ENCODE results near the gene OR10AD1. TPM values are rescaled to one million over a fixed set of nuclear protein-coding genes. Genes with fewer than 3 reads are reported as not detected.

The OR10AD1 gene
- total and polyA plus RNA-seq, 10 of the 15 experiments (the other 5 are each of a cell fraction or from before 2014, with no cell fraction given), result 0.04 to 0.12 TPM; not detected in 8

- no peaks in the 10 kb centered on the region for H4K20me1 ChIP-seq (ENCODE audit: control insufficient read depth, insufficient read depth)
- no peak within 1 kb of the TSS for H3K9ac ChIP-seq (ENCODE audit: control insufficient read depth, insufficient read depth, low read length)
- ATAC-seq (peak; percentile 77), FAIRE-seq (no peak), DNase-seq (ENCODE audit: low read depth, low spot score) (peak; percentile 24)
- H3K79me2 ChIP-seq (ENCODE audit: control insufficient read depth, insufficient read depth, low read length), result no peaks in the 10 kb centered on the region
- SMC1A ChIA-PET (ENCODE audit: uncharacterized antibody, unreplicated experiment), result interaction anchor here (0.9 to 1.3 kb wide), 3 partner anchors 14 to 435 kb away, joined by 3 to 5 read pairs (median 4); partner anchors contain the start of gene PFKM
- H3K36me3 ChIP-seq (ENCODE audit: control insufficient read depth in 2 of 2, insufficient read depth in 2 of 2, low read length in 1 of 2), result no peaks in the 10 kb centered on the region
- BruUV-seq (replicated peaks), result no TSS peak
- H3K27ac ChIP-seq (ENCODE audit: control insufficient read depth, insufficient read depth), result no peak within 1 kb of the TSS
- no peaks in the 10 kb centered on the region; the same call in 2 of the 3 replicates for H3K9me3 ChIP-seq (replicated peaks; ENCODE audit: control insufficient read depth, insufficient read depth, low read length)
- H3K4me3 ChIP-seq, result peak within 1 kb of the TSS; percentile 83
- POLR2A ChIA-PET, result interaction anchor here (0.8 to 0.9 kb wide), 2 partner anchors 14 to 26 kb away, joined by 4 read pairs; partner anchors contain the start of gene ASB8
- intact Hi-C loops (cut with micrococcal nuclease; ENCODE audit: unreplicated experiment) (no loop called here), in situ Hi-C loops (cut with MboI) (no loop called here)
- WGBS (ENCODE audit: insufficient coverage, insufficient replicate concordance, low lambda C conversion rate, missing lambda C conversion rate), result under 1% methylated on average over 58 of the region's 61 CpGs
- H3K27me3 ChIP-seq (replicated peaks in 1 of 2; ENCODE audit: control insufficient read depth in 2 of 2, insufficient read depth in 2 of 2, low read length in 1 of 2), result peaks cover 9 to 12% of the 10 kb centered on the region in 2 experiments
- peaks cover 5% of the 10 kb centered on the region for H3K4me1 ChIP-seq (ENCODE audit: control insufficient read depth, insufficient read depth, low read length)
- CTCF ChIA-PET, result interaction anchor here (0.6 to 1.6 kb wide), 11 partner anchors 9 to 436 kb away, joined by 3 to 8 read pairs (median 3); partner anchors contain the start of gene ASB8
- H2AFZ ChIP-seq (ENCODE audit: control insufficient read depth, low read depth, low read length), result peak within 1 kb of the TSS; percentile 70
- RAD21 ChIA-PET (ENCODE audit: unreplicated experiment), result no interaction called here
- H3K4me2 ChIP-seq (ENCODE audit: control insufficient read depth, insufficient read depth), result peak within 1 kb of the TSS; percentile 89
- TF ChIP-seq RB1 (IDR thresholded peaks at IDR 0.05; ENCODE audit: borderline replicate concordance), result no peak
- TF ChIP-seq PRDM15 (CRISPR knock-in tag; IDR thresholded peaks at IDR 0.05), result no peak
- 0 out of 2 replicates have a peak, but pooled peaks have one; percentile 69 for TF ChIP-seq RFX5 (IDR thresholded peaks at IDR 0.05; ENCODE audit: low read depth, low read length)
- TF ChIP-seq IRF4 (IDR thresholded peaks at IDR 0.05; ENCODE audit: low read depth, low read length), result no peak
- no peak for TF ChIP-seq SUPT20H (IDR thresholded peaks at IDR 0.05; ENCODE audit: borderline replicate concordance, control insufficient read depth, low read depth, low read length)
- TF ChIP-seq RAD21 (IDR thresholded peaks at IDR 0.05; ENCODE audit: insufficient read depth, low read depth, low read length), result no peak
- TF ChIP-seq SKIL (IDR thresholded peaks at IDR 0.05; ENCODE audit: low read depth, poor library complexity, severe bottlenecking), result no peak
- TF ChIP-seq EP300 (IDR thresholded peaks at IDR 0.05; ENCODE audit: borderline replicate concordance in 1 of 2, control insufficient read depth in 1 of 2, low read depth in 2 of 2, low read length in 2 of 2), result 0 out of 4 replicates have a peak, but pooled peaks of 1 of the 2 experiments have one; percentile 13
- peak; percentile 77 for TF ChIP-seq CREM (IDR thresholded peaks at IDR 0.05; ENCODE audit: low read depth)
- TF ChIP-seq NBN (IDR thresholded peaks at IDR 0.05), result 0 out of 2 replicates have a peak, but pooled peaks have one; percentile 9
- TF ChIP-seq NFIC (IDR thresholded peaks at IDR 0.05; ENCODE audit: low read depth, low read length), result no peak
- no peak for TF ChIP-seq RELA (IDR thresholded peaks at IDR 0.05; ENCODE audit: borderline replicate concordance, partially characterized antibody)
- TF ChIP-seq FOXK2 (IDR thresholded peaks at IDR 0.05), result no peak
- TF ChIP-seq ESRRA (IDR thresholded peaks at IDR 0.05; ENCODE audit: low read length), result no peak
- 0 out of 2 replicates have a peak, but pooled peaks have one; percentile 37 for TF ChIP-seq BACH1 (IDR thresholded peaks at IDR 0.05; ENCODE audit: borderline replicate concordance)
Observed at GRCh38 chr12:48183091-48183875, 19.8 kb downstream of the OR10AD1 start, which contains the start of gene CCDC184. TSS of gene CCDC184 (plus strand) at chr12:48183644. CDS start at chr12:48184123, 479 bp downstream.
